Pancreas (tissue), 10 donors: ENCODE measurements around the gene NRIP3. TPM values are rescaled to one million over a fixed set of nuclear protein-coding genes. Genes with fewer than 3 reads are reported as not detected.

Experiments
- ATAC-seq, 4 donors: fragments of 200-7000 bp; cut with Tn5 transposase; one replicate each; pipeline versions ENCODE4 v1.8.0 to v1.9.1; 2020; ENCODE audit warnings: mild to moderate bottlenecking in 4 of 4, moderate library complexity in 4 of 4
- DNase-seq, 6 donors: peaks; one replicate each; pipeline ENCODE4 v3.0.0-alpha.2; 2020
- FAIRE-seq: peaks from 2 replicates; lab custom pipeline; 2012; peaks lifted over from hg19 to GRCh38; lab: Jason Lieb, UNC
- H3K27ac ChIP-seq, 4 donors: fragments of 200-600 bp; sonication (generic); 1 replicate in 3 of 4; 2 replicates in 1 of 4; pipeline versions ENCODE4 v1.5.0 to v1.8.0; 2020
- H3K27me3 ChIP-seq, 4 donors: fragments of 200-600 bp; one replicate each; pipeline ENCODE4 v1.8.0; 2021
- H3K36me3 ChIP-seq, 3 donors: fragments of 200-600 bp; sonication (generic) in 1 of 3; one replicate each; pipeline versions ENCODE4 v1.5.0 to v1.8.0; 2020 to 2021
- H3K4me1 ChIP-seq, 3 donors: fragments of 200-600 bp; one replicate each; pipeline ENCODE4 v1.8.0; 2021
- H3K4me3 ChIP-seq, 4 donors: fragments of 200-600 bp; sonication (generic) in 2 of 4; one replicate each; pipeline versions ENCODE4 v1.5.0 to v1.8.0; 2020 to 2021
- H3K9me3 ChIP-seq, 4 donors: fragments of 200-600 bp; one replicate each; pipeline ENCODE4 v1.8.0; 2021
- CTCF ChIP-seq, 4 donors: fragments of 200-600 bp; sonication (generic) in 3 of 4; IDR thresholded peaks; one replicate each; pipeline versions ENCODE4 v1.5.0 to v1.8.0; 2021; ENCODE audit warnings: antibody characterized with exemption in 4 of 4
- WGBS, 2 donors: extraction: QIAGEN DNeasy Blood & Tissue Kit; methylation state at CpG; one replicate each; pipeline ENCODE4 v1.1.7; 2013; 5-methylcytosine and 5-hydroxymethylcytosine counted together
- intact Hi-C, 3 donors: fragments of 100-400 bp; cut with DNase I; formaldehyde crosslinking; loops; one replicate each; pipeline versions ENCODE4 v1.11.1 to v1.14.2; 2022
- polyA plus RNA-seq, 2 donors: library from polyadenylated mRNA; stranded (reverse); fragments of 200-250 nt; gene quantifications; one replicate each; pipeline ENCODE4 v1.2.3, GENCODE V29; 2013
- total RNA-seq, 6 donors: library from RNA; stranded (reverse); fragmentation: NEBNext Ultra II Directional in 4 of 6; extraction: Animal tissue kit (Norgen Biotek cat#: 25700) in 4 of 6; gene quantifications; one replicate each; pipeline versions ENCODE4 v1.2.1 to v1.2.4, GENCODE V29; 2021 to 2023
- donor health status: healthy with polysubstance abuse.
- donor health status: DM: no; HTN: no; CAD: no; lungs with moderate emphysema.
- donor health status: DM: no; HTN: no; CAD: no.
- donor health status: control.
- donor health status: control.
- donor health status: Bipolar disorder and iron deficiency.
- donor health status: DM: yes; HTN: yes; CAD: no.
- donor health status: DM: no; HTN: no; CAD: no.
- donor health status: DM: no; HTN: no; CAD: no.
- donor health status: DM: yes; HTN: yes; CAD: no.

Gene NRIP3
- total and polyA plus RNA-seq, 8 donors, result 0.04 to 0.44 (median 0.27) TPM

- intact Hi-C loops, result no loop called here
- Histone ChIP-seq H3K9me3 (no peaks in the 10 kb centered on the region), H3K36me3 (no peaks in the 10 kb centered on the region), H3K27ac (no peak overlapping the region), H3K4me3 (no peak overlapping the region), H3K27me3 (no peaks in the 10 kb centered on the region), H3K4me1 (no peaks in the 10 kb centered on the region)
- DNase-seq, result no peak
- ATAC-seq, result no peak
- no peak for FAIRE-seq
- WGBS, 2 donors, result 89 to 93% methylated on average over 1 of the region's 1 CpG
- no peak for TF ChIP-seq CTCF (IDR thresholded peaks at IDR 0.05)
Observed at GRCh38 chr11:9028581-9028980, 24.8 kb upstream of the NRIP3 start.

- Histone ChIP-seq H3K36me3 (no peaks in the 10 kb centered on the region), H3K9me3 (no peaks in the 10 kb centered on the region), H3K4me1 (no peaks in the 10 kb centered on the region), H3K27ac (no peak overlapping the region), H3K4me3 (no peak overlapping the region), H3K27me3 (no peaks in the 10 kb centered on the region)
- 86 to 89% methylated on average over 9 of the region's 9 CpGs for WGBS, 2 donors
- TF ChIP-seq CTCF (IDR thresholded peaks at IDR 0.05), result no peak
- FAIRE-seq (no peak), ATAC-seq (no peak), DNase-seq (no peak)
- intact Hi-C loops, result no loop called here
Observed at GRCh38 chr11:9025101-9025850, 21.5 kb upstream of the NRIP3 start.

GRCh38 chr11:9022961-9023680, 19.3 kb upstream of the NRIP3 start:
- no peak for ATAC-seq
- WGBS, 2 donors, result 84 to 86% methylated on average over 9 of the region's 9 CpGs
- no peaks in the 10 kb centered on the region for H3K9me3 ChIP-seq
- TF ChIP-seq CTCF (IDR thresholded peaks at IDR 0.05), result no peak
- no peaks in the 10 kb centered on the region for H3K36me3 ChIP-seq
- FAIRE-seq, result no peak
- no peak overlapping the region for H3K27ac ChIP-seq
- DNase-seq, result no peak
- no peaks in the 10 kb centered on the region for H3K4me1 ChIP-seq
- no peak overlapping the region for H3K4me3 ChIP-seq
- intact Hi-C loops, result no loop called here
- H3K27me3 ChIP-seq, result no peaks in the 10 kb centered on the region

- WGBS, 2 donors, result 60 to 71% methylated on average over 8 of the region's 8 CpGs
- H3K27me3 ChIP-seq, result no peaks in the 10 kb centered on the region
Observed at GRCh38 chr11:9020916-9021315, 17.1 kb upstream of the NRIP3 start.

More at GRCh38 chr11:9020916-9021315, 17.1 kb upstream of the NRIP3 start:
- no peak for DNase-seq
- no peak for TF ChIP-seq CTCF (IDR thresholded peaks at IDR 0.05)
- no peak overlapping the region for H3K4me3 ChIP-seq
- H3K27ac ChIP-seq, result no peak overlapping the region
- H3K9me3 ChIP-seq, result no peaks in the 10 kb centered on the region
- no peak for FAIRE-seq
- no peaks in the 10 kb centered on the region for H3K4me1 ChIP-seq
- no peaks in the 10 kb centered on the region for H3K36me3 ChIP-seq
- no peak for ATAC-seq
- intact Hi-C loops, result no loop called here
